ENCODE data around the gene CTSA. TPM values are rescaled to one million over a fixed set of nuclear protein-coding genes. Genes with fewer than 3 reads are reported as not detected.
A peak's percentile ranks its signal among the peaks of the same experiment; 100 is the strongest.

Gene CTSA
- total and polyA plus RNA-seq, 9 of the 15 experiments (the other 6 are each of a cell fraction or from before 2014, with no cell fraction given): 8.8 to 61.7 (median 28.3) TPM

GRCh38 chr20:45850926-45851325 is 40.2 kb upstream of the CTSA start (continued):
- no peak for TF ChIP-seq CREB5 (CRISPR knock-in tag; IDR thresholded peaks at IDR 0.05)
- TF ChIP-seq ZNF253 (CRISPR knock-in tag; conservative IDR thresholded peaks at IDR 0.05): no peak
- TF ChIP-seq ARID3A (IDR thresholded peaks at IDR 0.05; ENCODE audit: borderline replicate concordance, low read depth, low read length): no peak
- TF ChIP-seq ZNF668 (CRISPR knock-in tag; IDR thresholded peaks at IDR 0.05): no peak
- no peak for TF ChIP-seq ATF2 (CRISPR knock-in tag; IDR thresholded peaks at IDR 0.05)
- no peak for TF ChIP-seq E4F1 (CRISPR knock-in tag; IDR thresholded peaks at IDR 0.05; ENCODE audit: borderline replicate concordance)
- peak; percentile 70 for TF ChIP-seq TAL1 (IDR thresholded peaks at IDR 0.05)
- no peak for TF ChIP-seq ELF4 (CRISPR knock-in tag; IDR thresholded peaks at IDR 0.05)
- no peak for TF ChIP-seq ELF2 (CRISPR knock-in tag; IDR thresholded peaks at IDR 0.05)
- TF ChIP-seq RERE (CRISPR knock-in tag; IDR thresholded peaks at IDR 0.05; ENCODE audit: borderline replicate concordance): no peak
- TF ChIP-seq HDAC6 (IDR thresholded peaks at IDR 0.05; ENCODE audit: low read depth, low read length): no peak
- no peak for TF ChIP-seq KLF6 (CRISPR knock-in tag; IDR thresholded peaks at IDR 0.05; ENCODE audit: borderline replicate concordance)
- TF ChIP-seq POLR2AphosphoS5 (IDR thresholded peaks at IDR 0.05; ENCODE audit: control insufficient read depth, insufficient read depth, low read depth, low read length): peak; percentile 80; the same call in 1 of the 2 replicates

All from K562 (cell line).